Measurements from ENCODE around the gene PIK3R2.

DNA sequence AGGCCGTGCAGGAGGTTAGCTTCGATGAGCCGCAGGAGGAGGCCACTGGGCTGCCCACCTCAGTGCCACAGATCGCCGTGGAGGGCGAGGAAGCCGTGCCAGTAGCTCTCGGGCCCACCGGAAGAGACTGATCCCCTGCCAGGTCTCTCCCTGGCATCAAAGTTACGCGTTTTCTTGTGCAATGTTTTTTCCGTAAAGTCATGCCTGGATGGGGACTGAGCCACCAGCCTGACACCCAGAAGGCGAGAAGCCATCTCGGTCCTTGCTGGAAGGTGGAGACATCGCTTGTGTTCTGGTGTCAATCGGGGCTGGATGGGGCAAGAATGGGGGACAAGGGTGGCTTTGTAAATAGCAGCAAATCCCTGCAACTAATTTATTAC, 3.4 kb upstream of the PIK3R2 start:
- TF ChIP-seq, protein P1, sequence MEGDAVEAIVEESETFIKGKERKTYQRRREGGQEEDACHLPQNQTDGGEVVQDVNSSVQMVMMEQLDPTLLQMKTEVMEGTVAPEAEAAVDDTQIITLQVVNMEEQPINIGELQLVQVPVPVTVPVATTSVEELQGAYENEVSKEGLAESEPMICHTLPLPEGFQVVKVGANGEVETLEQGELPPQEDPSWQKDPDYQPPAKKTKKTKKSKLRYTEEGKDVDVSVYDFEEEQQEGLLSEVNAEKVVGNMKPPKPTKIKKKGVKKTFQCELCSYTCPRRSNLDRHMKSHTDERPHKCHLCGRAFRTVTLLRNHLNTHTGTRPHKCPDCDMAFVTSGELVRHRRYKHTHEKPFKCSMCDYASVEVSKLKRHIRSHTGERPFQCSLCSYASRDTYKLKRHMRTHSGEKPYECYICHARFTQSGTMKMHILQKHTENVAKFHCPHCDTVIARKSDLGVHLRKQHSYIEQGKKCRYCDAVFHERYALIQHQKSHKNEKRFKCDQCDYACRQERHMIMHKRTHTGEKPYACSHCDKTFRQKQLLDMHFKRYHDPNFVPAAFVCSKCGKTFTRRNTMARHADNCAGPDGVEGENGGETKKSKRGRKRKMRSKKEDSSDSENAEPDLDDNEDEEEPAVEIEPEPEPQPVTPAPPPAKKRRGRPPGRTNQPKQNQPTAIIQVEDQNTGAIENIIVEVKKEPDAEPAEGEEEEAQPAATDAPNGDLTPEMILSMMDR (conservative IDR thresholded peaks at IDR 0.05; ENCODE audit: low read depth, low read length) = no peak
- TF ChIP-seq POLR2A (IDR thresholded peaks at IDR 0.05; ENCODE audit: low read depth, low read length) = no peak
- TF ChIP-seq CEBPB (IDR thresholded peaks at IDR 0.05; ENCODE audit: low read depth, low read length) = no peak
- no peak for TF ChIP-seq RFX5 (IDR thresholded peaks at IDR 0.05; ENCODE audit: low read depth, low read length)
- no peak for TF ChIP-seq MAZ (IDR thresholded peaks at IDR 0.05; ENCODE audit: borderline replicate concordance, low read depth, low read length)
